Activated naive CD4-positive, alpha-beta T cell treated with anti-CD3 and anti-CD28 coated beads, Interleukin-2, amount 50 U/mL, for 24 hours (primary cell): ENCODE data around the gene PARP15.
"Not testable (repeated sequence)": the region's sequence is repeated elsewhere in the genome, so short reads cannot be mapped to it uniquely, and the experiment has no call there.

ENCODE experiments used
- H3K27ac Mint-ChIP-seq: one replicate; pipeline ENCODE4 v1.8.0; 2021; ENCODE audit warnings: mild to moderate bottlenecking, mixed read lengths
- H3K27me3 Mint-ChIP-seq: one replicate; pipeline ENCODE4 v1.8.0; 2021; ENCODE audit warnings: mixed read lengths
- H3K36me3 Mint-ChIP-seq: one replicate; pipeline ENCODE4 v1.8.0; 2021; ENCODE audit warnings: mixed read lengths
- H3K4me1 Mint-ChIP-seq: one replicate; pipeline ENCODE4 v1.8.0; 2021; ENCODE audit warnings: mixed read lengths
- H3K4me3 Mint-ChIP-seq: one replicate; pipeline ENCODE4 v1.8.0; 2021; ENCODE audit warnings: mild to moderate bottlenecking, mixed read lengths
- H3K9me3 Mint-ChIP-seq: one replicate; pipeline ENCODE4 v1.8.0; 2021; ENCODE audit warnings: mixed read lengths

The PARP15 gene

DNA sequence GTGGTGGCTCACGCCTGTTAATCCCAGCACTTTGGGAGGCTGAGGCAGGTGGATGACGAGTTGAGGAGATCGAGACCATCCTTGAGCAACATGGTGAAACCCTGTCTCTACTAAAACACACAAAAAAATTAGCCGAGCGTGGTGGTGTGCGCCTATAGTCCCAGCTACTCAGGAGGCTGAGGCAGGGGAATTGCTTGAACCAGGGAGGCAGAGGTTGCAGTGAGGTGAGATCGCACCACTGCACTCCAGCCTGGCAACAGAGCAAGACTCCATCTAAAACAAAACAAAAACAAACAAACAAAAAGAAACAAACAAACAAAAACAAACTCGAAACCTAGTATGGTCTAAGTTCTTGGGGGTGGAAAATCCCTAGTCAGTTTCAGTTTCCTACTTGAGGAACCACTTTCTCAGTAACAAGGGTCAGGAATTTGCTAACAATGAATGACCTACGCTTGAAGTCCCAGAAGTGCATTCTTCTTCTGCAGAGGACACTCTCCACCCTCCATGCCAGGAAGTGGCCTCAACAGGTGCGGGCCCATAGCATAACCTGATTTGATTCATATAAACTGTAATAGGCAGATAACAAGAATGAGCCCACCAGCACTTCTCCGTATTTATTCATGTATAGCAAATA is 105.4 kb downstream of the PARP15 start:
- peak overlapping the region; percentile 85 for H3K27ac Mint-ChIP-seq
- peaks cover 23% of the 10 kb centered on the region for H3K36me3 Mint-ChIP-seq
- H3K9me3 Mint-ChIP-seq, H3K27me3 Mint-ChIP-seq: not testable (repeated sequence)
- peaks cover 82% of the 10 kb centered on the region for H3K4me1 Mint-ChIP-seq
- peak overlapping the region; percentile 97 for H3K4me3 Mint-ChIP-seq

DNA sequence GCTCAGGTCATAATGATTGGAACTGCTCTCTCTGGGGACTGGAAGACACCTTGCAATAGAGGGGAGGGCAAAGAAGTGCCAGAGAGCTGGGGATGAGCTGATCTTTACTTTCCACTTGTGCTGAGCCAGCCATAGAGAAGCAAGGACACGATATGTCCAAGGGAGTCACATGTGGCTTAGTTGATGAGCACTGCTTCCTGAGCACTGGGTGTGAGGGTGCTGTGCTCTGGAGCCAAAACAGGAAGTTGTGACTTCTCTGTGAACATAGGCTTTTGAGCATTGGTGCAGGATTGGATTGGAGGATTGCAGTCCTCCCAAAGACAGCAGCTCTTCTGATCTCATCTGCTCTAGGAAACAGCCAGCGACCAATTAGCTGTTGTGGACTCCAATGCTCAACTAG is 109.8 kb downstream of the PARP15 start:
- H3K4me3 Mint-ChIP-seq = no peak overlapping the region
- peak overlapping the region; percentile 66 for H3K27ac Mint-ChIP-seq
- H3K36me3 Mint-ChIP-seq = peaks cover 34% of the 10 kb centered on the region
- peaks cover 44% of the 10 kb centered on the region for H3K4me1 Mint-ChIP-seq
- no peaks in the 10 kb centered on the region for H3K27me3 Mint-ChIP-seq
- H3K9me3 Mint-ChIP-seq = no peaks in the 10 kb centered on the region
